HL-60 (cell line): ENCODE results near the gene PBOV1.

Experiments
- DNase-seq, 2 experiments: peaks; one replicate each; pipeline ENCODE4 v3.0.0-alpha.2; 2010 to 2020; ENCODE audit warnings: low read depth in 1 of 2, low spot score in 1 of 2
- H3K27ac ChIP-seq: fragments of 250-450 bp; sonication (Bioruptor Pico); replicated peaks from 2 replicates; pipeline ENCODE4 v1.5.1; 2020; ENCODE audit warnings: mild to moderate bottlenecking, moderate library complexity
- H3K27me3 ChIP-seq: fragments of 250-450 bp; sonication (Bioruptor Pico); 2 replicates; pipeline ENCODE4 v1.5.1; 2021; ENCODE audit warnings: mild to moderate bottlenecking, moderate library complexity; ENCODE audit not compliant: insufficient read depth, poor library complexity, severe bottlenecking
- H3K4me3 ChIP-seq: replicated peaks from 2 replicates; pipeline ENCODE4 v1.5.1; 2011; ENCODE audit warnings: mild to moderate bottlenecking, control low read depth, low read length; ENCODE audit not compliant: insufficient read depth
- GABPA ChIP-seq: IDR thresholded peaks from 2 replicates; pipeline ENCODE4 v1.6.1; 2012; ENCODE audit warnings: low read depth
- POLR2AphosphoS5 ChIP-seq: IDR thresholded peaks from 2 replicates; pipeline ENCODE4 v1.6.1; 2012; ENCODE audit warnings: low read depth
- SPI1 ChIP-seq: IDR thresholded peaks from 2 replicates; pipeline ENCODE4 v1.6.1; 2012; ENCODE audit warnings: low read depth, mild to moderate bottlenecking, borderline replicate concordance
- TF ChIP-seq, protein P1 (sequence below): IDR thresholded peaks from one replicate; pipeline ENCODE4 v1.5.1; 2011; ENCODE audit warnings: low read length, control low read depth, inconsistent platforms; ENCODE audit not compliant: insufficient read depth
- TF ChIP-seq, protein P2 (sequence below): IDR thresholded peaks from 2 replicates; pipeline ENCODE4 v1.6.1; 2012; ENCODE audit warnings: low read depth; ENCODE audit not compliant: insufficient replicate concordance

PBOV1 gene

DNA sequence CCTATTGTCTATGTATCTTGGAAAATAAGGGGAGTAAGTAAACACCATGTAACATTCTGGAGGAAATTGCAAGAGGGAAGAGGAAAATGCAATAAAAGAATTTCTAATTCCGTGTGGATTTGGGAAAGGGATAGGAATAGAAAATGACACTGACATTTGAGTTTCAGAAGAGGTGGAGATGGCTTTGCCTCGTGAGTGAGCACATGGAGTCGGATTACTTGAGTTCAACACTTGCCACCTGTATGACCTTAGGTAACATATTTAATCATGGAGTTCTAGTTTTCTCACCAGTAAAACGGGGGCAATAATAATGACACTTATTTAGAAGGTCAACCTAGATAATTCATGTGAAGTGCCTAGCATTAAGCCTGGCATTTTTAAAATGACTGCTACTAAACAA lies 10.8 kb upstream of the PBOV1 start:
- DNase-seq = no peak
- no peak overlapping the region for H3K27ac ChIP-seq
- TF ChIP-seq SPI1 (no peak), POLR2AphosphoS5 (no peak), GABPA (no peak)
- TF ChIP-seq, protein P1, sequence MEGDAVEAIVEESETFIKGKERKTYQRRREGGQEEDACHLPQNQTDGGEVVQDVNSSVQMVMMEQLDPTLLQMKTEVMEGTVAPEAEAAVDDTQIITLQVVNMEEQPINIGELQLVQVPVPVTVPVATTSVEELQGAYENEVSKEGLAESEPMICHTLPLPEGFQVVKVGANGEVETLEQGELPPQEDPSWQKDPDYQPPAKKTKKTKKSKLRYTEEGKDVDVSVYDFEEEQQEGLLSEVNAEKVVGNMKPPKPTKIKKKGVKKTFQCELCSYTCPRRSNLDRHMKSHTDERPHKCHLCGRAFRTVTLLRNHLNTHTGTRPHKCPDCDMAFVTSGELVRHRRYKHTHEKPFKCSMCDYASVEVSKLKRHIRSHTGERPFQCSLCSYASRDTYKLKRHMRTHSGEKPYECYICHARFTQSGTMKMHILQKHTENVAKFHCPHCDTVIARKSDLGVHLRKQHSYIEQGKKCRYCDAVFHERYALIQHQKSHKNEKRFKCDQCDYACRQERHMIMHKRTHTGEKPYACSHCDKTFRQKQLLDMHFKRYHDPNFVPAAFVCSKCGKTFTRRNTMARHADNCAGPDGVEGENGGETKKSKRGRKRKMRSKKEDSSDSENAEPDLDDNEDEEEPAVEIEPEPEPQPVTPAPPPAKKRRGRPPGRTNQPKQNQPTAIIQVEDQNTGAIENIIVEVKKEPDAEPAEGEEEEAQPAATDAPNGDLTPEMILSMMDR = no peak
- TF ChIP-seq, protein P2, sequence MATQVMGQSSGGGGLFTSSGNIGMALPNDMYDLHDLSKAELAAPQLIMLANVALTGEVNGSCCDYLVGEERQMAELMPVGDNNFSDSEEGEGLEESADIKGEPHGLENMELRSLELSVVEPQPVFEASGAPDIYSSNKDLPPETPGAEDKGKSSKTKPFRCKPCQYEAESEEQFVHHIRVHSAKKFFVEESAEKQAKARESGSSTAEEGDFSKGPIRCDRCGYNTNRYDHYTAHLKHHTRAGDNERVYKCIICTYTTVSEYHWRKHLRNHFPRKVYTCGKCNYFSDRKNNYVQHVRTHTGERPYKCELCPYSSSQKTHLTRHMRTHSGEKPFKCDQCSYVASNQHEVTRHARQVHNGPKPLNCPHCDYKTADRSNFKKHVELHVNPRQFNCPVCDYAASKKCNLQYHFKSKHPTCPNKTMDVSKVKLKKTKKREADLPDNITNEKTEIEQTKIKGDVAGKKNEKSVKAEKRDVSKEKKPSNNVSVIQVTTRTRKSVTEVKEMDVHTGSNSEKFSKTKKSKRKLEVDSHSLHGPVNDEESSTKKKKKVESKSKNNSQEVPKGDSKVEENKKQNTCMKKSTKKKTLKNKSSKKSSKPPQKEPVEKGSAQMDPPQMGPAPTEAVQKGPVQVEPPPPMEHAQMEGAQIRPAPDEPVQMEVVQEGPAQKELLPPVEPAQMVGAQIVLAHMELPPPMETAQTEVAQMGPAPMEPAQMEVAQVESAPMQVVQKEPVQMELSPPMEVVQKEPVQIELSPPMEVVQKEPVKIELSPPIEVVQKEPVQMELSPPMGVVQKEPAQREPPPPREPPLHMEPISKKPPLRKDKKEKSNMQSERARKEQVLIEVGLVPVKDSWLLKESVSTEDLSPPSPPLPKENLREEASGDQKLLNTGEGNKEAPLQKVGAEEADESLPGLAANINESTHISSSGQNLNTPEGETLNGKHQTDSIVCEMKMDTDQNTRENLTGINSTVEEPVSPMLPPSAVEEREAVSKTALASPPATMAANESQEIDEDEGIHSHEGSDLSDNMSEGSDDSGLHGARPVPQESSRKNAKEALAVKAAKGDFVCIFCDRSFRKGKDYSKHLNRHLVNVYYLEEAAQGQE = no peak
- H3K27me3 ChIP-seq = no peaks in the 10 kb centered on the region
- no peak overlapping the region for H3K4me3 ChIP-seq

DNA sequence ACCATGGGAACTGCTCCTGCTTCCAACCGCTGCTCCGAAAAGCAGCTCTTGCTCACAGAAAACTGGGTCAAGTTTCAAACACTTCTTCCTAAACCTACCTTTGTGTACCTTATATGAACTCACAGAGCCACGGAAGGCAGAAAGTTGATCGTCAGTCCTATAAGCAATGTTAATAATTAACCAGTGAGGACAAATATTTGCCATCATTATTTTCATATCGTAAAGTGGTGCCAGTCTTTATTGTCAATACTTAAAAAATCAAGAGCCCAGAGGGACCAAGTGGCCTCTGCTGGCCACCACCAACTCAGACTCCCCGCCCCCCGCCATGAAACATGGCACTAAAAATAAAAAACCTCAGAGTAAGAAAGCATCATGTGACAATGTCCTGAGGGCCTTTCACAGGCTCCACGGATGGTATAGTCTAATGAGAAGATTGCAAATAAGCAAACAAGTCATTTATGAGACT lies 9.1 kb upstream of the PBOV1 start:
- DNase-seq = no peak
- H3K4me3 ChIP-seq = no peak overlapping the region
- TF ChIP-seq, protein P1 = no peak
- TF ChIP-seq POLR2AphosphoS5 = no peak
- H3K27me3 ChIP-seq = no peaks in the 10 kb centered on the region
- H3K27ac ChIP-seq = no peak overlapping the region

DNA sequence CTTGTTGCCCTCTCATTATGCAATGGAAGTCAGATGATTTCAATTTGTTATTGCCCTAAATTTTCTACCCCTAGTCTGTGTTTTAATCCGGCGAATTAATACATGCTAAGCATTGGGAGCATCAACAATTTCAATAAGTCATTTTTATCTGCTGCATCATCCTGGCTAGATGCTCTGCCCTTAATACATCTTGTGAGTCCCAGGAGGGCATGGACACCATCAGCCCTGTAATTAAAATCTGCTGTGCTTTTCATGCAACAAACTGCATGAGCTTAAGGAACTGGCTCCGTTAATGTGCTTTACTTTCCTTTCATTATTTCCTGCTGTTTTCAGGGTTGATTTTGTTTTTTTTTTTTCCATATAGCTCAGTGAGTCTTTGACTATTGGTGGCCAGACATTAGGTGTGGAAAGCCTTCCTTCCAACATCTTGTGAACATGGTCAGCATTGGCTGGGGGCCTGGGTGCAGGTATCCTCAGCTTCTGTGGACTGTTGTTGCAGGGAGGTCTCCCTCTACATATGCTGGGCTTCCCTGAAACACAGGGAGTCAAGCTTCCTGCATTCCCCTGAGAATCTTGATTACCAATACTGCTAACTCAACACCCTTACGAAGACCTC lies 8.5 kb upstream of the PBOV1 start:
- no peak for DNase-seq
- H3K27me3 ChIP-seq = no peaks in the 10 kb centered on the region
- no peak overlapping the region for H3K27ac ChIP-seq
- no peak overlapping the region for H3K4me3 ChIP-seq
- TF ChIP-seq, protein P2 = no peak
- TF ChIP-seq GABPA (no peak), SPI1 (no peak), POLR2AphosphoS5 (no peak)
- TF ChIP-seq, protein P1 = no peak

DNA sequence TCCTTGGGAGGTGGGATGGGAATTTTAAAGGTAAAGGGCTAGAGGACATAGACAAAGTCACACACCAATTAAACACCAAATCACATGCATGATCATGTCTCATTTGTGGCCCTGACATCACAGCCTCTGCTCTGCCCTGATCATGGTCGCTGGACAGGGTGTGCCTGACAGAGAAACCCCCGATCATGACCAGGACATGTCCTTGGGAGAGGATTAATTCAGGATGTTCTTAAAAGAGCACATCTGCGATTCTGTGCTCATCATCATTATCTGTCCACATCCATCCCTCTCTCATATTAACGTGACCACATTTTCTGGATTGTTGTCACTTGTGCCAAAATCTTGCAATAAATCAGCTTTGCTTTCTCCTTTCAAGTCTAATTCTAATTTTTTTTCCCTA lies 7.7 kb upstream of the PBOV1 start:
- H3K27me3 ChIP-seq = no peaks in the 10 kb centered on the region
- DNase-seq = no peak
- H3K4me3 ChIP-seq = no peak overlapping the region
- no peak for TF ChIP-seq POLR2AphosphoS5
- TF ChIP-seq SPI1 = no peak
- TF ChIP-seq, protein P1 = no peak
- TF ChIP-seq, protein P2 = no peak
- no peak for TF ChIP-seq GABPA
- H3K27ac ChIP-seq = no peak overlapping the region
